ENCODE data around the gene AMH. TPM values are rescaled to one million over a fixed set of nuclear protein-coding genes. Genes with fewer than 3 reads are reported as not detected.

Gene AMH
- polyA plus RNA-seq, 1 donor (not counting 4 experiments of a cell fraction or from before 2014, with no cell fraction given): 0.07 TPM

GRCh38 chr19:2228157-2229030, 20.7 kb upstream of the AMH start:
- Histone ChIP-seq H3K9me3 (ENCODE audit: control insufficient read depth, low read depth, low read length) (no peaks in the 10 kb centered on the region), H3K9ac (ENCODE audit: control insufficient read depth, extremely low read depth, insufficient read depth, low read length) (no peak overlapping the region), H2AFZ (ENCODE audit: control insufficient read depth, low read length) (no peak overlapping the region), H3K4me1 (ENCODE audit: control insufficient read depth, extremely low read depth, insufficient read depth, low read length) (no peaks in the 10 kb centered on the region), H3K27ac (ENCODE audit: control insufficient read depth, insufficient read depth, low read length) (no peak overlapping the region), H3K36me3 (ENCODE audit: control insufficient read depth in 2 of 2, extremely low read depth in 1 of 2, insufficient read depth in 2 of 2, low read length in 2 of 2) (peaks cover 26 to 40% of the 10 kb centered on the region in 2 experiments), H3K79me2 (ENCODE audit: control insufficient read depth, insufficient read depth, low read length) (peaks cover 9% of the 10 kb centered on the region), H3K9me1 (ENCODE audit: control insufficient read depth, extremely low read depth, insufficient read depth, low read length) (no peaks in the 10 kb centered on the region), H3K4me2 (ENCODE audit: control insufficient read depth, extremely low read depth, insufficient read depth, low read depth, low read length) (no peak overlapping the region), H3K4me3 (ENCODE audit: control insufficient read depth in 2 of 3, extremely low read depth in 1 of 3, insufficient read depth in 2 of 3, low read depth in 1 of 3, low read length in 3 of 3) (no peak overlapping the region), H4K20me1 (ENCODE audit: control insufficient read depth, extremely low read depth, insufficient read depth, low read length) (peaks cover 7% of the 10 kb centered on the region), H3K27me3 (ENCODE audit: control insufficient read depth, extremely low read depth, insufficient read depth, low read length) (no peaks in the 10 kb centered on the region)
- dilution Hi-C loops (cut with MboI; ENCODE audit: extremely low pct_ligation_motif_present, low sequenced_read_pairs): no loop called here
- TF ChIP-seq EZH2 (IDR thresholded peaks at IDR 0.05; ENCODE audit: low read length): no peak
- DNase-seq (ENCODE audit: low read depth, low spot score) (no peak), FAIRE-seq (no peak)

GRCh38 chr19:2229103-2230032, 19.8 kb upstream of the AMH start:
- Histone ChIP-seq H3K79me2 (ENCODE audit: control insufficient read depth, insufficient read depth, low read length) (peaks cover 18% of the 10 kb centered on the region), H3K4me3 (ENCODE audit: control insufficient read depth in 2 of 3, extremely low read depth in 1 of 3, insufficient read depth in 2 of 3, low read depth in 1 of 3, low read length in 3 of 3) (no peak overlapping the region), H3K9me1 (ENCODE audit: control insufficient read depth, extremely low read depth, insufficient read depth, low read length) (no peaks in the 10 kb centered on the region), H4K20me1 (ENCODE audit: control insufficient read depth, extremely low read depth, insufficient read depth, low read length) (peaks cover 7% of the 10 kb centered on the region), H3K9ac (ENCODE audit: control insufficient read depth, extremely low read depth, insufficient read depth, low read length) (no peak overlapping the region), H3K4me2 (ENCODE audit: control insufficient read depth, extremely low read depth, insufficient read depth, low read depth, low read length) (no peak overlapping the region), H3K4me1 (ENCODE audit: control insufficient read depth, extremely low read depth, insufficient read depth, low read length) (no peaks in the 10 kb centered on the region), H3K36me3 (ENCODE audit: control insufficient read depth in 2 of 2, extremely low read depth in 1 of 2, insufficient read depth in 2 of 2, low read length in 2 of 2) (peaks cover 26 to 41% of the 10 kb centered on the region in 2 experiments), H3K27me3 (ENCODE audit: control insufficient read depth, extremely low read depth, insufficient read depth, low read length) (no peaks in the 10 kb centered on the region), H3K9me3 (ENCODE audit: control insufficient read depth, low read depth, low read length) (no peaks in the 10 kb centered on the region), H2AFZ (ENCODE audit: control insufficient read depth, low read length) (no peak overlapping the region), H3K27ac (ENCODE audit: control insufficient read depth, insufficient read depth, low read length) (no peak overlapping the region)
- DNase-seq (ENCODE audit: low read depth, low spot score) (no peak), FAIRE-seq (no peak)
- dilution Hi-C loops (cut with MboI; ENCODE audit: extremely low pct_ligation_motif_present, low sequenced_read_pairs): no loop called here
- TF ChIP-seq CTCF (optimal IDR thresholded peaks at IDR 0.05 in 1 of 3, IDR thresholded peaks at IDR 0.05 in 1 of 3, conservative IDR thresholded peaks at IDR 0.05 in 1 of 3; ENCODE audit: extremely low read depth in 1 of 3, insufficient read depth in 2 of 3, low read length in 3 of 3): no peak
- no peak for TF ChIP-seq EZH2 (IDR thresholded peaks at IDR 0.05; ENCODE audit: low read length)

Data from keratinocyte (primary cell).